Measurements from ENCODE around the gene TANGO2.

DNA sequence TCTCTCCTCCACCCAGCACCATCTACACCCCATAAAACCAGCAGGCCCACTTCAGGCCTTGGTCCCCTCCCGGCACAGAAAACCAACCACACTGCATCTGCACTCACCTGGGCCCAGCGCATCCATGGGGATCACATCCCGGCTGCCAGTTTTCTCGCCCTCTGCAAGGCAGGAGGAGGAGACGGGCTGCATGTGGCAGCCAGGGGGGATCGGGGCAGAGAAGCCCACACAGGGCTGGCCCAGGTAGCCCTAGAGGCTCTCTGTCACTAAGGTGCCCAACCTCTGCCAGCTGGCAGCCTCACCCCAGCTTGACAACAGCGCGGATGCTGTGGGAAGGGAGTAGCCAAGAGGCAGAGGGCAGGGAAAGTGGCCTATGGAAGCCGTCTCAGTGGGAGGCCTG is 48.7 kb upstream of the TANGO2 start:
- TF ChIP-seq, protein P1, sequence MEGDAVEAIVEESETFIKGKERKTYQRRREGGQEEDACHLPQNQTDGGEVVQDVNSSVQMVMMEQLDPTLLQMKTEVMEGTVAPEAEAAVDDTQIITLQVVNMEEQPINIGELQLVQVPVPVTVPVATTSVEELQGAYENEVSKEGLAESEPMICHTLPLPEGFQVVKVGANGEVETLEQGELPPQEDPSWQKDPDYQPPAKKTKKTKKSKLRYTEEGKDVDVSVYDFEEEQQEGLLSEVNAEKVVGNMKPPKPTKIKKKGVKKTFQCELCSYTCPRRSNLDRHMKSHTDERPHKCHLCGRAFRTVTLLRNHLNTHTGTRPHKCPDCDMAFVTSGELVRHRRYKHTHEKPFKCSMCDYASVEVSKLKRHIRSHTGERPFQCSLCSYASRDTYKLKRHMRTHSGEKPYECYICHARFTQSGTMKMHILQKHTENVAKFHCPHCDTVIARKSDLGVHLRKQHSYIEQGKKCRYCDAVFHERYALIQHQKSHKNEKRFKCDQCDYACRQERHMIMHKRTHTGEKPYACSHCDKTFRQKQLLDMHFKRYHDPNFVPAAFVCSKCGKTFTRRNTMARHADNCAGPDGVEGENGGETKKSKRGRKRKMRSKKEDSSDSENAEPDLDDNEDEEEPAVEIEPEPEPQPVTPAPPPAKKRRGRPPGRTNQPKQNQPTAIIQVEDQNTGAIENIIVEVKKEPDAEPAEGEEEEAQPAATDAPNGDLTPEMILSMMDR (IDR thresholded peaks at IDR 0.05) = no peak
- no peak for TF ChIP-seq EZH2 (IDR thresholded peaks at IDR 0.05; ENCODE audit: borderline replicate concordance, insufficient read depth, low read depth, low read length, poor library complexity, severe bottlenecking)

Data from B cell (primary cell).